ENCODE measurements around the gene ACVRL1.

DNA sequence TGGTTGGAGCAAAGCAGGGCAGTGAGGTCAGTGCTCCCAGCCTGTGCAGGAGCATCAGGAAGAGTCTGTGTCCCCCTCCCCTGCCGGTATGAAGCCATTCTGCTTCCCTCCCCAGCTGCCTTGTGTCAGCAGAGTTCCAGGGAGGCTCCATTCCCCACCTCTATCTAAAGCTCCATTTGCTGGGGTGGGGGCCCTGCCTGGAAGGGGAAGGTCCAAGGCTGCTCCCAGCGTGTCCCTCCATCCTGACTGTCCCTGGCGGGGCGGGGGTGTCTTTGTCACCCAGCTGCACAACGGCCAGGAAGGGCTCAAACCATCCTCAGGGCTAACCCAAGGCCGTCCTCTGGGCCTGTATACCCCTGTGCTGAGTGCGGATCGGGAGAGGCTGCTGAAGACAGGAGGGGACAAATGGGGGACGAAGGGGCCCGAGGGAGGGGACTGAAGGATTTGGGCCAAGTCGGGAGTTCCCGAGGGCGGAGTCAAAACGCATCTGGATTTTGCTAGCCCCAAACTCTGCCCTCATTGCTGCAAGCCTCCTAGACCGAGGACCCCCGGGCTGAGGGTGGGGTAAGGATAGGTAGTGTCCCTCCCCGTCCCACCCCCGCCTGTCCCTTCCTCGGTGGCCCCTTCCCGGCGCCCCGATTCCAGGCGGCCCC, 748 bp upstream of the ACVRL1 start:
- TF ChIP-seq, protein P1, sequence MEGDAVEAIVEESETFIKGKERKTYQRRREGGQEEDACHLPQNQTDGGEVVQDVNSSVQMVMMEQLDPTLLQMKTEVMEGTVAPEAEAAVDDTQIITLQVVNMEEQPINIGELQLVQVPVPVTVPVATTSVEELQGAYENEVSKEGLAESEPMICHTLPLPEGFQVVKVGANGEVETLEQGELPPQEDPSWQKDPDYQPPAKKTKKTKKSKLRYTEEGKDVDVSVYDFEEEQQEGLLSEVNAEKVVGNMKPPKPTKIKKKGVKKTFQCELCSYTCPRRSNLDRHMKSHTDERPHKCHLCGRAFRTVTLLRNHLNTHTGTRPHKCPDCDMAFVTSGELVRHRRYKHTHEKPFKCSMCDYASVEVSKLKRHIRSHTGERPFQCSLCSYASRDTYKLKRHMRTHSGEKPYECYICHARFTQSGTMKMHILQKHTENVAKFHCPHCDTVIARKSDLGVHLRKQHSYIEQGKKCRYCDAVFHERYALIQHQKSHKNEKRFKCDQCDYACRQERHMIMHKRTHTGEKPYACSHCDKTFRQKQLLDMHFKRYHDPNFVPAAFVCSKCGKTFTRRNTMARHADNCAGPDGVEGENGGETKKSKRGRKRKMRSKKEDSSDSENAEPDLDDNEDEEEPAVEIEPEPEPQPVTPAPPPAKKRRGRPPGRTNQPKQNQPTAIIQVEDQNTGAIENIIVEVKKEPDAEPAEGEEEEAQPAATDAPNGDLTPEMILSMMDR (IDR thresholded peaks at IDR 0.05; ENCODE audit: poor library complexity) = no peak
- TF ChIP-seq EZH2 (IDR thresholded peaks at IDR 0.05; ENCODE audit: borderline replicate concordance) = no peak
